GM19455 (cell line): Measurements from ENCODE around the gene MAPK11.

Experiments used
- ATAC-seq: cut with Tn5 transposase; IDR thresholded peaks from one replicate; pipeline ENCODE4 v1.9.1; 2021; ENCODE audit not compliant: unreplicated experiment

The MAPK11 gene

GRCh38 chr22:50250555-50251476, 19.4 kb downstream of the MAPK11 start, which contains the start of gene HDAC10:
HDAC10 (minus strand) TSS chr22:50251265; CDS start chr22:50251032, 233 bp downstream.
- ATAC-seq: no peak

- ATAC-seq: no peak
Observed at GRCh38 chr22:50250249-50250554, 20.0 kb downstream of the MAPK11 start.

GRCh38 chr22:50249341-50250248, 20.6 kb downstream of the MAPK11 start:
- ATAC-seq: no peak

GRCh38 chr22:50248196-50249081, 21.7 kb downstream of the MAPK11 start:
- ATAC-seq: no peak

- ATAC-seq: no peak
Observed at GRCh38 chr22:50247748-50248147, 22.4 kb downstream of the MAPK11 start.

GRCh38 chr22:50246242-50247175, 23.7 kb downstream of the MAPK11 start:
- ATAC-seq: no peak

GRCh38 chr22:50245214-50246072, 24.7 kb downstream of the MAPK11 start:
- no peak for ATAC-seq

- ATAC-seq: peak; percentile 64
Observed at GRCh38 chr22:50244420-50245213, 25.6 kb downstream of the MAPK11 start, which contains the start of gene TUBGCP6. TUBGCP6 (minus strand) TSS chr22:50245023; CDS start chr22:50244459, 564 bp downstream.

GRCh38 chr22:50243685-50244419, 26.3 kb downstream of the MAPK11 start:
- no peak for ATAC-seq

GRCh38 chr22:50242406-50242949, 27.7 kb downstream of the MAPK11 start:
- no peak for ATAC-seq

GRCh38 chr22:50238755-50239154, 31.4 kb downstream of the MAPK11 start:
- ATAC-seq: no peak

- no peak for ATAC-seq
Observed at GRCh38 chr22:50236731-50237409, 33.3 kb downstream of the MAPK11 start.

GRCh38 chr22:50233223-50233622, 37.0 kb downstream of the MAPK11 start:
- no peak for ATAC-seq

- no peak for ATAC-seq
Observed at GRCh38 chr22:50232481-50233151, 37.6 kb downstream of the MAPK11 start.

- ATAC-seq: no peak
Observed at GRCh38 chr22:50229370-50229769, 40.8 kb downstream of the MAPK11 start.

- ATAC-seq: no peak
Observed at GRCh38 chr22:50228366-50228765, 41.8 kb downstream of the MAPK11 start.
